Activated CD4-positive, CD25-positive, alpha-beta regulatory T cell (primary cell): ENCODE data around the gene RPP14.

Experiments
- DNase-seq, 4 experiments: peaks; one replicate each; lab custom pipeline; 2025; lab: John Stamatoyannopoulos, UW

Gene RPP14

GRCh38 chr3:58291671-58292338, 14.2 kb upstream of the RPP14 start:
- DNase-seq: no peak

- no peak for DNase-seq
Measured at GRCh38 chr3:58292866-58293265, 13.2 kb upstream of the RPP14 start.

- DNase-seq: no peak
Measured at GRCh38 chr3:58293516-58293915, 12.5 kb upstream of the RPP14 start.

- no peak for DNase-seq
Measured at GRCh38 chr3:58296269-58296668, 9.8 kb upstream of the RPP14 start.

GRCh38 chr3:58296843-58297242, 9.2 kb upstream of the RPP14 start:
- DNase-seq: no peak

- no peak for DNase-seq
Measured at GRCh38 chr3:58298190-58298589, 7.9 kb upstream of the RPP14 start.

- DNase-seq: no peak
Measured at GRCh38 chr3:58299075-58299474, 7.0 kb upstream of the RPP14 start.

GRCh38 chr3:58299839-58300516, 6.1 kb upstream of the RPP14 start:
- DNase-seq: no peak

GRCh38 chr3:58307639-58308215, 1.7 kb downstream of the RPP14 start:
- DNase-seq: peak in 1 of 4 experiments; percentile 5

- no peak for DNase-seq
Measured at GRCh38 chr3:58308728-58309127, 2.7 kb downstream of the RPP14 start.

GRCh38 chr3:58317811-58318210, 11.8 kb downstream of the RPP14 start:
- DNase-seq: no peak

- DNase-seq: no peak
Measured at GRCh38 chr3:58321791-58322190, 15.7 kb downstream of the RPP14 start.

GRCh38 chr3:58322793-58323192, 16.7 kb downstream of the RPP14 start:
- no peak for DNase-seq

GRCh38 chr3:58323529-58324390, 17.7 kb downstream of the RPP14 start:
- DNase-seq: no peak

- DNase-seq: no peak
Measured at GRCh38 chr3:58324391-58325390, 18.6 kb downstream of the RPP14 start.

GRCh38 chr3:58325525-58325992, 19.5 kb downstream of the RPP14 start:
- no peak for DNase-seq

GRCh38 chr3:58326267-58326900, 20.3 kb downstream of the RPP14 start:
- DNase-seq: no peak

- no peak for DNase-seq
Measured at GRCh38 chr3:58329150-58329921, 23.3 kb downstream of the RPP14 start.

GRCh38 chr3:58329922-58330413, 23.9 kb downstream of the RPP14 start:
- DNase-seq: no peak
